Stomach (tissue), 9 donors: ENCODE results near the gene COPS9. TPM values are rescaled to one million over a fixed set of nuclear protein-coding genes. Genes with fewer than 3 reads are reported as not detected.

Experiments
- DNase-seq, 2 donors: peaks; one replicate each; pipeline versions ENCODE4 v3.0.0 to v3.0.0-alpha.2; 2013 to 2019
- H3K27ac ChIP-seq, 5 donors: fragments of 200-600 bp in 4 of 5; sonication (generic) in 4 of 5; one replicate each; pipeline ENCODE4 v1.5.1; 2013 to 2019; ENCODE audit warnings: mild to moderate bottlenecking in 1 of 5, moderate library complexity in 1 of 5
- H3K27me3 ChIP-seq, 3 donors: fragments of 200-600 bp; sonication (generic); one replicate each; pipeline ENCODE4 v1.5.1; 2017 to 2019; ENCODE audit warnings: mixed run types in 1 of 3
- H3K36me3 ChIP-seq, 4 donors: fragments of 200-600 bp; sonication (generic); 1 replicate in 3 of 4; 2 replicates in 1 of 4; pipeline ENCODE4 v1.5.1; 2016 to 2019
- H3K4me1 ChIP-seq, 4 donors: fragments of 200-600 bp; sonication (generic); one replicate each; pipeline ENCODE4 v1.5.1; 2016 to 2019
- H3K4me3 ChIP-seq, 4 donors: fragments of 200-600 bp; sonication (generic) in 3 of 4; one replicate each; pipeline ENCODE4 v1.5.1; 2016 to 2019; ENCODE audit warnings: mild to moderate bottlenecking in 1 of 4
- H3K9me3 ChIP-seq, 4 donors: fragments of 200-600 bp; sonication (generic); one replicate each; pipeline ENCODE4 v1.5.1; 2016 to 2019
- EP300 ChIP-seq: sonication (generic); formaldehyde crosslinking; IDR thresholded peaks from one replicate; pipeline ENCODE4 v1.6.1; 2017; ENCODE audit warnings: antibody characterized with exemption
- POLR2A ChIP-seq, 4 donors: fragments of 450-650 bp; IDR thresholded peaks; one replicate each; pipeline ENCODE4 v1.6.1; 2016; ENCODE audit warnings: antibody characterized with exemption in 4 of 4, control low read depth in 2 of 4, mild to moderate bottlenecking in 1 of 4, moderate library complexity in 1 of 4
- POLR2AphosphoS5 ChIP-seq, 3 donors: sonication (generic); formaldehyde crosslinking; IDR thresholded peaks; one replicate each; pipeline ENCODE4 v1.6.1; 2016; ENCODE audit warnings: antibody characterized with exemption in 3 of 3
- WGBS, 5 donors: extraction: QIAGEN DNeasy Blood & Tissue Kit in 3 of 5; methylation state at CpG; one replicate each; pipeline versions ENCODE4 v1.1.5 to v1.1.7; 2013 to 2018; 5-methylcytosine and 5-hydroxymethylcytosine counted together
- intact Hi-C: fragments of 100-400 bp; cut with DNase I; formaldehyde crosslinking; loops from one replicate; pipeline ENCODE4 v1.15.1; 2023; ENCODE audit warnings: low total_unique reads
- polyA plus RNA-seq, 3 donors: library from polyadenylated mRNA; stranded (reverse); fragments of 200-250 nt; gene quantifications; one replicate each; pipeline ENCODE4 v1.2.3, GENCODE V29; 2013
- total RNA-seq, 5 donors: library from RNA; depleted of rRNA; stranded (reverse); fragments of >200 nt; gene quantifications; one replicate each; pipeline versions ENCODE4 v1.1.0 to v1.2.3, GENCODE V29; 2014 to 2016
- TF ChIP-seq, protein P1 (sequence below), 7 experiments: fragments of 450-650 bp in 4 of 7; fragments of 200-600 bp in 3 of 7; sonication (generic) in 3 of 7; IDR thresholded peaks; one replicate each; pipeline ENCODE4 v1.5.1; 2016 to 2019; ENCODE audit warnings: antibody characterized with exemption in 7 of 7, control low read depth in 2 of 7, mild to moderate bottlenecking in 1 of 7
- donor health status: healthy with polysubstance abuse.
- donor health status: Bipolar disorder and iron deficiency.
- donor health status: healthy.

Gene COPS9
- total and polyA plus RNA-seq, 8 donors = 40.6 to 582 (median 136) TPM

GRCh38 chr2:240162531-240162930, 26.4 kb upstream of the COPS9 start:
- Histone ChIP-seq H3K36me3 (no peaks in the 10 kb centered on the region), H3K9me3 (no peaks in the 10 kb centered on the region), H3K4me3 (no peak overlapping the region), H3K4me1 (no peaks in the 10 kb centered on the region), H3K27ac (no peak overlapping the region), H3K27me3 (peaks cover 0 to 52% (median 16%) of the 10 kb centered on the region in 3 donors)
- no peak for DNase-seq
- intact Hi-C loops = no loop called here
- 74 to 83% (median 79%) methylated on average over 6 of the region's 6 CpGs for WGBS, 5 donors
- TF ChIP-seq, protein P1, sequence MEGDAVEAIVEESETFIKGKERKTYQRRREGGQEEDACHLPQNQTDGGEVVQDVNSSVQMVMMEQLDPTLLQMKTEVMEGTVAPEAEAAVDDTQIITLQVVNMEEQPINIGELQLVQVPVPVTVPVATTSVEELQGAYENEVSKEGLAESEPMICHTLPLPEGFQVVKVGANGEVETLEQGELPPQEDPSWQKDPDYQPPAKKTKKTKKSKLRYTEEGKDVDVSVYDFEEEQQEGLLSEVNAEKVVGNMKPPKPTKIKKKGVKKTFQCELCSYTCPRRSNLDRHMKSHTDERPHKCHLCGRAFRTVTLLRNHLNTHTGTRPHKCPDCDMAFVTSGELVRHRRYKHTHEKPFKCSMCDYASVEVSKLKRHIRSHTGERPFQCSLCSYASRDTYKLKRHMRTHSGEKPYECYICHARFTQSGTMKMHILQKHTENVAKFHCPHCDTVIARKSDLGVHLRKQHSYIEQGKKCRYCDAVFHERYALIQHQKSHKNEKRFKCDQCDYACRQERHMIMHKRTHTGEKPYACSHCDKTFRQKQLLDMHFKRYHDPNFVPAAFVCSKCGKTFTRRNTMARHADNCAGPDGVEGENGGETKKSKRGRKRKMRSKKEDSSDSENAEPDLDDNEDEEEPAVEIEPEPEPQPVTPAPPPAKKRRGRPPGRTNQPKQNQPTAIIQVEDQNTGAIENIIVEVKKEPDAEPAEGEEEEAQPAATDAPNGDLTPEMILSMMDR (IDR thresholded peaks at IDR 0.05) = no peak
- TF ChIP-seq POLR2AphosphoS5 (IDR thresholded peaks at IDR 0.05) = no peak
- no peak for TF ChIP-seq EP300
- no peak for TF ChIP-seq POLR2A (IDR thresholded peaks at IDR 0.05)

DNA sequence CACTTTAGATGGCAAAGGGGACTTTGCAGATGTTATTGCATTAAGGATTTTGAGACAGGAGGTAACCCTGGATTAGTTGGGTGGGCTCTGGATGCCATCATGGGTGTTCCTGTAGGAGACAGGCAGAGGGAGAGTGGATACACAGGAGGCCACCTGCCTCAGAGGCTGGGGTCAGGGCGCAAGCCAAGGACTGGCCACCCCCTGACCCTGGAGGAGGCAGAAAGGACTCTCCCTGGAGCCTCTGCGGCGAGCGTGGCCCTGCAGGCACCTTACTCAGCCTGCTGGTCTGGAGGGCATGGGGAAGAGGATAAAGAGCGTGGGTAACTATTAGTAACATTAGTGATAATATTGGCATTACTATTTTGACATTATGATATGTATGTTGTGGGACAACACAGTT, 25.9 kb upstream of the COPS9 start:
- Histone ChIP-seq H3K9me3 (no peaks in the 10 kb centered on the region), H3K27me3 (peaks cover 0 to 47% (median 14%) of the 10 kb centered on the region in 3 donors), H3K27ac (no peak overlapping the region), H3K36me3 (no peaks in the 10 kb centered on the region), H3K4me1 (no peaks in the 10 kb centered on the region), H3K4me3 (no peak overlapping the region)
- intact Hi-C loops = no loop called here
- WGBS, 5 donors = 68 to 76% (median 71%) methylated on average over 5 of the region's 5 CpGs
- DNase-seq = no peak
- TF ChIP-seq, protein P1 (IDR thresholded peaks at IDR 0.05) = no peak
- TF ChIP-seq POLR2AphosphoS5 (IDR thresholded peaks at IDR 0.05) = no peak
- no peak for TF ChIP-seq POLR2A (IDR thresholded peaks at IDR 0.05)
- no peak for TF ChIP-seq EP300

DNA sequence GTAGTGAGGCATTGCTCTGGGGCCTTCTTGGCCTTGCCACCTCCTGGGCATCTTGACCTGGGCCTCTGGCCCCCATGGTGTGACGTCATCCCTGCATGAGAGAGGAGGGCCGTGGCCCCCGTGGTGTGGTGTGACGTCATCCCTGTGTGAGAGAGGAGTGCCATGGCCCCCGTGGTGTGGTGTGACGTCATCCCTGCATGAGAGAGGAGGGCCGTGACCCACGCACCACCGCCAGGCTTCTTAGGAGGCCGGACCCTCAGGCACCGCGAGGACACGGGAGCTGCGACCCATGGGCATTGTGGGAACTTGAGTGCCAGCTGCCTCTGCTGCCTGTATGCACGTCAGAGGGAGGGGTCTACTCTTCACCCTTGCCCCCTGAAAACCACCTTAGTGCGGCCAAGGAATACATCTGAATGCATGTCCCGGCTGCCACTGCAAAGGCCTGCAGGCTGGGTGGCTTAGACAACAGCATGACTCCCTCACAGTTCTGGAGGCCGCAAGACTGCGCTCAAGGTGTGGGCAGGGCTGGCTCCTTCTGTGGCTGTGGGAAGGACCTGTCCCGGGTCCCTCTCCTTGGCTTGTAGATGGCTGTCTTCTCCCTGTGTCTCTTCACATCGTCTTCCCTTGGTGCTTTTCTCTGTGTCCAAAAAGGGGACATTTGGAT, 25.1 kb upstream of the COPS9 start:
- no peak for DNase-seq
- TF ChIP-seq, protein P1 (IDR thresholded peaks at IDR 0.05) = no peak
- TF ChIP-seq POLR2A (IDR thresholded peaks at IDR 0.05) = no peak
- TF ChIP-seq POLR2AphosphoS5 (IDR thresholded peaks at IDR 0.05) = no peak
- TF ChIP-seq EP300 = no peak
- intact Hi-C loops = no loop called here
- Histone ChIP-seq H3K4me1 (no peaks in the 10 kb centered on the region), H3K36me3 (no peaks in the 10 kb centered on the region), H3K4me3 (no peak overlapping the region), H3K9me3 (no peaks in the 10 kb centered on the region), H3K27me3 (peaks cover 0 to 38% (median 7%) of the 10 kb centered on the region in 3 donors), H3K27ac (no peak overlapping the region)
- 77 to 87% (median 85%) methylated on average over 8 to 21 of the region's 21 CpGs for WGBS, 5 donors

GRCh38 chr2:240160291-240161086, 24.4 kb upstream of the COPS9 start:
- intact Hi-C loops = no loop called here
- 72 to 87% (median 81%) methylated on average over 9 to 18 of the region's 18 CpGs for WGBS, 5 donors
- DNase-seq = no peak

More at GRCh38 chr2:240160291-240161086, 24.4 kb upstream of the COPS9 start:
- H3K36me3 ChIP-seq = no peaks in the 10 kb centered on the region
- H3K27ac ChIP-seq = no peak overlapping the region
- H3K4me3 ChIP-seq = no peak overlapping the region
- no peaks in the 10 kb centered on the region for H3K9me3 ChIP-seq
- H3K4me1 ChIP-seq = no peaks in the 10 kb centered on the region
- H3K27me3 ChIP-seq = peaks cover 0 to 35% (median under 1%) of the 10 kb centered on the region in 3 donors
- TF ChIP-seq POLR2A (IDR thresholded peaks at IDR 0.05) = no peak
- TF ChIP-seq, protein P1 (IDR thresholded peaks at IDR 0.05) = no peak
- no peak for TF ChIP-seq POLR2AphosphoS5 (IDR thresholded peaks at IDR 0.05)
- no peak for TF ChIP-seq EP300
